K562 (cell line): ENCODE results near the gene ANKRD44. TPM values are rescaled to one million over a fixed set of nuclear protein-coding genes. Genes with fewer than 3 reads are reported as not detected.

Source experiments
- ATAC-seq: fragments of 200-7000 bp; cut with Tn5 transposase; 3 replicates; pipeline ENCODE4 v1.9.1; 2020; ENCODE audit warnings: moderate library complexity
- BruUV-seq: library from RNA; stranded (reverse); fragments of 400-500 nt; replicated peaks from 2 replicates; lab custom pipeline; 2021; lab: Mats Ljungman, UMichigan
- CTCF ChIA-PET: fragments of 300-600 bp; formaldehyde crosslinking; extraction: SDS; loops from one replicate; lab custom pipeline; 2021; ENCODE audit warnings: low intra/inter-chr PET ratio; lab: Yijun Ruan, JAX
- POLR2A ChIA-PET: fragments of 300-600, 350-650 bp; sonication (Branson Sonifier 250); formaldehyde crosslinking; extraction: SDS; loops from one replicate; lab custom pipeline; 2021; ENCODE audit warnings: antibody characterized with exemption, inconsistent platforms; lab: Yijun Ruan, JAX
- DNase-seq, 4 experiments: peaks; one replicate each; pipeline versions ENCODE4 v3.0.0 to v3.0.0-alpha.2; 2011 to 2018; ENCODE audit warnings: low spot score in 3 of 4, mixed read lengths in 3 of 4; ENCODE audit errors: extremely low read depth in 1 of 4
- FAIRE-seq: peaks from 2 replicates; lab custom pipeline; 2011; peaks lifted over from hg19 to GRCh38; lab: Jason Lieb, UNC
- H2AFZ ChIP-seq: 2 replicates; pipeline ENCODE4 v1.6.0; 2011; ENCODE audit warnings: low read depth, low read length, control low read depth, inconsistent platforms
- H3K27ac ChIP-seq: fragments of 200-600 bp; 3 replicates; pipeline ENCODE4 v1.8.0; 2011; ENCODE audit warnings: low read depth, mild to moderate bottlenecking, control low read depth, inconsistent platforms, low read length, moderate library complexity, mixed read lengths; ENCODE audit errors: extremely low read depth
- H3K27me3 ChIP-seq, 2 experiments: fragments of 300-600 bp in 1 of 2; 2 replicates in 1 of 2; 3 replicates in 1 of 2; pipeline versions ENCODE4 v1.6.0 to v1.8.0; 2011; ENCODE audit warnings: inconsistent platforms in 2 of 2, low read length in 2 of 2, mild to moderate bottlenecking in 1 of 2, mixed read lengths in 1 of 2, moderate library complexity in 1 of 2; ENCODE audit not compliant: control insufficient read depth in 2 of 2, insufficient read depth in 2 of 2
- H3K36me3 ChIP-seq: fragments of 300-600 bp; 3 replicates; pipeline ENCODE4 v1.8.0; 2011; ENCODE audit warnings: mild to moderate bottlenecking, low read length, inconsistent platforms; ENCODE audit not compliant: control insufficient read depth, insufficient read depth
- H3K4me1 ChIP-seq, 2 experiments: fragments of 200-600 bp in 1 of 2; replicated peaks in 1 of 2; 2 replicates in 1 of 2; 3 replicates in 1 of 2; pipeline versions ENCODE4 v1.5.1 to v1.8.0; 2011; ENCODE audit warnings: inconsistent platforms in 2 of 2, low read length in 2 of 2, mild to moderate bottlenecking in 1 of 2, mixed read lengths in 1 of 2, moderate library complexity in 1 of 2; ENCODE audit not compliant: control insufficient read depth in 2 of 2, insufficient read depth in 2 of 2
- H3K4me2 ChIP-seq: 2 replicates; pipeline ENCODE4 v1.6.1; 2011; ENCODE audit warnings: low read length, control low read depth, inconsistent platforms, mixed read lengths; ENCODE audit not compliant: insufficient read depth
- H3K4me3 ChIP-seq: fragments of 200-600 bp; sonication (generic), shearing (Covaris generic); 2 replicates; pipeline ENCODE4 v1.5.1; 2016; ENCODE audit warnings: control low read depth, inconsistent platforms
- H3K79me2 ChIP-seq: fragments of 200-600 bp; 3 replicates; pipeline ENCODE4 v1.8.0; 2011; ENCODE audit warnings: low read length, inconsistent platforms; ENCODE audit not compliant: control insufficient read depth, insufficient read depth
- H3K9ac ChIP-seq, 2 experiments: 2 replicates each; pipeline versions ENCODE4 v1.6.0 to v1.6.1; 2011; ENCODE audit warnings: low read depth in 2 of 2, low read length in 2 of 2, control low read depth in 1 of 2, inconsistent platforms in 1 of 2, mild to moderate bottlenecking in 1 of 2, mixed read lengths in 1 of 2; ENCODE audit not compliant: insufficient read depth in 1 of 2
- H3K9me1 ChIP-seq: one replicate; pipeline ENCODE4 v1.6.0; 2011; ENCODE audit warnings: inconsistent platforms, mild to moderate bottlenecking, low read length, moderate library complexity; ENCODE audit not compliant: control insufficient read depth, insufficient read depth
- H3K9me3 ChIP-seq: replicated peaks from 2 replicates; pipeline ENCODE4 v1.5.1; 2011; ENCODE audit warnings: low read depth, low read length, inconsistent platforms; ENCODE audit not compliant: control insufficient read depth, insufficient read depth
- H4K20me1 ChIP-seq: replicated peaks from 2 replicates; pipeline ENCODE4 v1.6.1; 2011; ENCODE audit warnings: low read length, inconsistent platforms, mixed read lengths; ENCODE audit not compliant: control insufficient read depth, insufficient read depth
- NRF1 ChIP-seq, 2 experiments: fragments of 450-650 bp; IDR thresholded peaks in 1 of 2; conservative IDR thresholded peaks in 1 of 2; 2 replicates each; pipeline ENCODE4 v1.6.1; 2014; ENCODE audit warnings: mild to moderate bottlenecking in 2 of 2
- ZNF551 ChIP-seq: fragments of 250-450 bp; sonication (Bioruptor Pico); IDR thresholded peaks from 2 replicates; pipeline ENCODE4 v1.5.0; 2021; ENCODE audit warnings: mild to moderate bottlenecking, moderate library complexity
- ZNF584 ChIP-seq: fragments of 200-800 bp; sonication (Bioruptor generic); IDR thresholded peaks from 2 replicates; pipeline ENCODE4 v1.6.1; 2016; ENCODE audit warnings: low read depth, mild to moderate bottlenecking, missing genetic modification characterization, missing compliant biosample characterization
- whole genome bisulfite sequencing: fragments of 100-300 bp; shearing (Covaris generic); methylation state at CpG from one replicate; pipeline ENCODE4 v1.1.6; 2016; ENCODE audit warnings: low coverage, mixed read lengths; ENCODE audit not compliant: insufficient coverage; ENCODE audit errors: missing lambda C conversion rate; 5-methylcytosine and 5-hydroxymethylcytosine counted together
- in situ Hi-C: fragments of 300-500 bp; cut with MboI; formaldehyde crosslinking; loops from 4 replicates; pipeline ENCODE4 v1.15.0; 2018; ENCODE audit warnings: inconsistent platforms, mixed read lengths
- intact Hi-C: fragments of 100-400 bp; cut with micrococcal nuclease; formaldehyde crosslinking; loops from 2 replicates; pipeline ENCODE4 v1.14.2; 2022
- polyA plus RNA-seq, 8 experiments: library from polyadenylated mRNA; depleted of rRNA in 4 of 8; stranded (reverse) in 5 of 8; unstranded in 3 of 8; fragments of >200 nt; fragmentation: Nextera tagmentation in 2 of 8; fragmentation: Illumina TruSeq in 1 of 8; extraction: Ambion mirVana in 2 of 8; extraction: Trizol in 1 of 8; gene quantifications; 2 replicates each; pipeline versions ENCODE4 v1.2.1 to v1.2.3, GENCODE V29; 2011 to 2014; ENCODE audit warnings: inconsistent platforms in 1 of 8, missing spikeins in 1 of 8
- total RNA-seq, 7 experiments: library from RNA; depleted of rRNA in 6 of 7; stranded (reverse); fragments of >200 nt in 6 of 7; fragmentation: Illumina TruSeq in 2 of 7; extraction: Trizol in 2 of 7; gene quantifications; 2 replicates each; pipeline versions ENCODE4 v1.2.1 to v1.2.3, GENCODE V29; 2011 to 2021; ENCODE audit warnings: low replicate concordance in 1 of 7

ANKRD44 gene
- total and polyA plus RNA-seq, 9 of the 15 experiments (the other 6 are each of a cell fraction or from before 2014, with no cell fraction given) = 0.03 to 0.64 (median 0.07) TPM; not detected in 3

- no peak for TF ChIP-seq ZNF551 (CRISPR knock-in tag)
Observed at GRCh38 chr2:197165020-197165419, 145.6 kb downstream of the ANKRD44 start (continued).

- Histone ChIP-seq H3K36me3 (no peaks in the 10 kb centered on the region), H3K4me1 (peaks cover 0 to 7% of the 10 kb centered on the region in 2 experiments; a peak in 2 of 5 replicates), H3K4me2 (no peak overlapping the region), H2AFZ (no peak overlapping the region), H4K20me1 (no peaks in the 10 kb centered on the region), H3K27ac (no peak overlapping the region), H3K4me3 (no peak overlapping the region), H3K9me1 (no peaks in the 10 kb centered on the region), H3K79me2 (no peaks in the 10 kb centered on the region), H3K9me3 (no peaks in the 10 kb centered on the region), H3K9ac (no peak overlapping the region; a peak in 1 of 4 replicates), H3K27me3 (peaks cover 2 to 24% of the 10 kb centered on the region in 2 experiments; a peak in 3 of 5 replicates)
- POLR2A ChIA-PET = no interaction called here
- intact Hi-C loops = no loop called here
- in situ Hi-C loops = no loop called here
- no TSS peak for BruUV-seq
- TF ChIP-seq NRF1 (conservative IDR thresholded peaks at IDR 0.05 in 1 of 2, IDR thresholded peaks at IDR 0.05 in 1 of 2) = peak; percentile 47 to 51; a peak in 2 of 4 replicates
- no peak for TF ChIP-seq ZNF584 (CRISPR knock-in tag)
- CTCF ChIA-PET = no interaction called here
- no peak for ATAC-seq
- WGBS = 2% methylated on average over 24 of the region's 39 CpGs
- FAIRE-seq = no peak
- no peak for DNase-seq
Observed at GRCh38 chr2:197164141-197164754, 146.3 kb downstream of the ANKRD44 start.
